GM18508 (cell line): ENCODE measurements around the gene STARD13.

Source experiments
- ATAC-seq: cut with Tn5 transposase; IDR thresholded peaks from one replicate; pipeline ENCODE4 v1.9.1; 2021; ENCODE audit warnings: moderate number of reproducible peaks; ENCODE audit not compliant: insufficient read depth, unreplicated experiment

STARD13 gene

GRCh38 chr13:33285420-33286124 is at the start of gene STARD13:
STARD13 (minus strand) TSS chr13:33285755; CDS start chr13:33285638, 117 bp downstream.
- peak; percentile 53 for ATAC-seq

DNA sequence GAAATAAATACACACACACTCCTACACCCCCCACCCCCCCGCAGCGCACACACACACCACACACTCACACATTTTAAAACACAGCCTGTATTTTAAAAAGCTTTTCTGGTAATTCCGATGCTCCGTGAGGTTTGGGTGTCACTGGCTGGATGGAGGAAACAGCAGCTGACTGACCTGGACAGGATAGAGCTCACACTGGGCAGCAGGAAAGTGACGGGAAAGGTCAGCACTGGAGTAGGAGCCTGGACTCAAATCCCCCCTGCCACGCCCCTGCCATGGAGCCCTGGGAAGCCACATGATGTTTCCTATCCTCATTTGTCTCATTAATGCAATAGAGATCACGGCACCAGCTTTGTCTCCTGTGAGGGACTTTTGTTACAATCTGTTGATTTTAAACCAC is 49.3 kb upstream of the STARD13 start:
- no peak for ATAC-seq

DNA sequence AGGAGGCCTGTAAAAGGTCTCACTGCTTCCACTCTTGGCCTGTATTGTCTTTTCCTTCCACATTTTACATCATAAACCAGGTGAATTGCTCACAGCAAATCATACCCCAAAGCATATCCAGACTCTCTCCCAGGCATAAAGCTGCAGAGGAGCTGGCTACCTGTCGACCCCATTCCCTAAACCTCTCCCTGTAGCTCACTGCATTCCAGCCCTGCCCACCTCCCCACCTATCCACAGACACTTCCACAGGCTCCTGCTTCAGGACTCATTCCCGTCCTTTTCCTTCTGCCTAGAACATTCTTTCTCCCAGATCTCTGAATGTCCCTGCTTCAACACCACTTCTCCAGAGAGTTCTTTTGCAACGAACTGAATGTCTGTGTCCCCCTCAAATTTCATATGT is 46.4 kb upstream of the STARD13 start:
- no peak for ATAC-seq

DNA sequence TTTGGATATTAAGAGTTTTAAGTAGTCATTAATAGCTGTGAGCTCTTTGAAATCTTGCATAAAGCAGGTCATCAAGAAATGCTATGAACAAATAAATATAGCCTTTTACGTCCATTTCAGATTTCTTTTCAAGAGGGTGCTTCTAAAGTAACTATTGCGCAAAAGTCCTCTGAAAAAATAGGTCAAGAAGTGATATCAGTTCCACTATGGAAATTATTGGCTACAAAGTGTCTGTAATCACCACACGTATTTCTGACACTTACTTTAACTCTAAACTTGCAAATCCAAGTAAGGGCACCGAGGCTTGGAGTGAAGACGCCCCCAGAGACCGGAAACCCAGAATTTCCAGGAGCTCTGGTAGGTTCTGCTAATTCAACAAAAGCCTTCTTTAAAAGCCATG is 44.9 kb upstream of the STARD13 start:
- ATAC-seq = no peak

GRCh38 chr13:33328701-33329100 is 43.1 kb upstream of the STARD13 start:
- no peak for ATAC-seq

DNA sequence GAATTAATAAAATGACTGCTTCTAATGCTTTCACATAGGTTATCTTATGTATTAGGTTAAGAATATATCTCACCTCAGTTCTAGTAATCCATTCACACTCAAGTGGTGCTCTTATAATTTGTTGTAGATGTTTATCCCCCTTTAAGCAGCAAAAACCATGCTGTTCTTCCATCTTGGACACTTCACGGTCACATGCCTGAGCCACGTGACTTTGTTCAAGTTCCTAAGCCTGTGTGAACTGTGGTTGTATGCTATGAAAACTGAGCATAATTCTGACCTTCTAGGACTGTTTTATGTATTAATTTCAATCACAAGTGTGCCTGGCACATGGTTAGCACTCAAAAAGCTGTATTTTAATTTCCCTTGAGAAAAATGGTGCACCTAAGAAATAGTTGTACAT is 41.2 kb upstream of the STARD13 start:
- ATAC-seq = no peak

- no peak for ATAC-seq
These were observed 40.7 kb upstream of the STARD13 start for GRCh38 chr13:33326246-33326645.

DNA sequence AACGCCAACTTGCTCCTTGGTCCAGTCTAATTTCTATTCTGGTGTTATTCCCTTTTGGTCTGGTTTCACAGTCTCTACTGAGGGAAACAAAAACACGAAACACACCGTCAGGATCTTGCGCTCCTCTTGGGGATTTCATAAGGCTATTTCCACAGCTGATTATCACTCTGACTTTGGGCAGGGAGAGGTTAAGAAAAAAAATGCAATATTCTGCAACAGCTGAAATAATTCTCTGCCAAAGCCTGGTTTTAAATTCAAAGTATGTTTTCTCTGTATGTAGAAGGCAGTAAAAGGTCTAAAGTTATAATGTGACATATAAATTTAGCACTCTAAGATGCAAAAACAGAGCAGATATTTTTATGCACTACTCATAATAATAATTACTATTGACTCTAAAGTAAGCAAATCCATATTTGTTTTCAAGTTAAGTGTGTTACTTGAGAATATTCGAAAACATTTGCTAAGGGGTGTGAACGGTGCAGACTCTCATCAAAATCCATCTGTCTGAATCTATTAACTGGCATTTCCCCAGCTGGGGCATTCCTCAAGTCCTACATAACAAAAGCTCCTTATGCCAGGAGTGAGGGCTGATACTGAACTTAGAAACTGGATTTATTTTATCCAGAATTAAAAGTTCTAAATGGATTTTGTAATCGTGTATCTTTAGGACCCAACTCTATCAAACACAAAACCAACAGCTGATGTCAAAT is 38.4 kb upstream of the STARD13 start:
- no peak for ATAC-seq

- ATAC-seq = no peak
These were observed 37.6 kb upstream of the STARD13 start for GRCh38 chr13:33322965-33323668.

GRCh38 chr13:33322543-33322809 is 36.9 kb upstream of the STARD13 start:
- no peak for ATAC-seq

- ATAC-seq = no peak
These were observed 36.4 kb upstream of the STARD13 start for GRCh38 chr13:33321686-33322542.

DNA sequence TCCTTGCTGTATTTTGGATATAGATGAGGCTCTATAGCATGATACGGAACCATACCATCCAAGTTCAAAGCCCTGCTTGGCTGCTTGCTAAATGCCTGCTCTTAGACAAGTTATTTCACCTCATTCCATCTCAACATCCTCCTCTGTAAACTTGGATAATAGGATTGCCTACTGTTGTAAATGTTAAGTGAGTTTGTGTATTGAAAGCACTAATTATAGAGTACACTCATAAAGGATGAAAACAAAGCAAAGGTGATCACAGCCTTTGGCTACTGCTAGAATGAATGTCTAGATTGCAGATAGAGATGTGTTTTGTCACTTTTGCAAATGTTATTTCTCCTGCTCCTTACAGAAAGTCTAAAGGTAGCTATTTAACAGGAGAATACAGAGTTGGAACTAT is 34.3 kb upstream of the STARD13 start:
- ATAC-seq = no peak

DNA sequence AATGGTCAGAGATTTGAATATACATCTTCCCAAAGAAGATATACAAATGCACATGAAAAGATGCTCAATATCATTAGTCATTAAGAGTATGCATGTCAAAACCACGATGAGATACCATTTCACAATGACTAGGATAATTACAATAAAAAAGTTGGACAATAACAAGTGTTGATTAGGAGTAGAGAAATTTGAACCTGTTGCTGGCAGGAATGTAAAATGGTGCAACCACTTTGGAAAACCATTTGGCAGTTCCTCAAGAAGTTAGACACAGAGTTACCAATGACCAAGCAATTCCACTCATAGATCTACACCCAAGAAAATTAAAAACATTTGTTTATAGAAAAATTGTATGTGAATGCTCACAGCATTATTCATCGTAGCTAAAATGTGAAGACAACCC is 33.2 kb upstream of the STARD13 start:
- ATAC-seq = no peak

DNA sequence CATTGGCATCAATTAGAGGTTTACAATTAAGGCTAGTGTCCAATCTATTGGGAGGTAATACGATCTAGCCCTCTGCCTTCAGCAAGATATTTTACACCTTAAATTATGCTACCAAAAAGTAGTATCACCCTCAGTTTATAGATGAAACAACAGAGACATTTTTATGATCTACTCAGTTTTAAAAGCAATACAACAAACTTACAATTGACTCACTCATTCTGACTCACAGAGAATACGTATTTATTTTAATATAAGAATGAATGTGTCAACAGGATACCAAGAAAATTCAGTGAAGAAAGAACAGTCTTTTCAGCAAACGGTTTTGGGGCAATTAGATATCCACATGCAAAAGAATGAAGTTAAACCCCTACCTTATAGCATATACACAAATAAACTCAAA is 32.5 kb upstream of the STARD13 start:
- no peak for ATAC-seq

DNA sequence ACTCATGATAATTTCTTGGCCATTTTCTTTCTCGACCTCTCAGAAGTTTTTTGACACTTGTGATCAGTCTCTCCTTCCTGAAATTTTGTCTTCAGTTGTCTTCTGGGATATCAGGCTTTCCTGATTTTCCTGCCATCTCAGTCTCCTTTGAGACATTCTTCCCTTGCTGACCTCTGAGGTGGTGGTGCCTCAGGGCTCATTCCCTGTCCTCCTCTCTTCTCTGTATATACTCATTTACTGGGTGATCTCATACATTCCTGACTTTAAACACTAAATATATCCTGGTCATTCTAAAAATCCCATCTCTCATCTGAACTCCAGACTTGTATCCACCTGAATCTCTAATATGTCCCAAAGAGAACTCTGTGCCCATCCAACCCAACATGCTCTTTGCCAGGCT is 31.3 kb upstream of the STARD13 start:
- ATAC-seq = no peak

DNA sequence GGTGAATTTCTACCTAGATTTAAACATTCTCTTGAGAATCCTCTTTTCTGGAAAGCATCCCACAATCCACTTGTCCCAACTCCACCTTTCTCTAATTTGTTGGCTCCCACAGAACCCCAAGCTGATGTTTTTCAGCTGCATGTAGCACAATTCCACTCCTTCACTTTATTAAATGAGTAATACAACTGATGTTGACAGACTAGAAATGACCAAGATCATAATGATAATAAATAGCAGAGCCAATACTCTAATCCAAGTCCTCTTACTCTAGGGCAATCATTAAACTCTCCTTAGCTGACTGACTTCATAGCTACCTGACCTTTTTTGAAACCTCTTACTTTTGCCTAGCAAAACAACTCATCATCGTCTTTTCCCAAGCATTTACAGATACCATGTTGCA is 27.9 kb upstream of the STARD13 start:
- ATAC-seq = no peak

DNA sequence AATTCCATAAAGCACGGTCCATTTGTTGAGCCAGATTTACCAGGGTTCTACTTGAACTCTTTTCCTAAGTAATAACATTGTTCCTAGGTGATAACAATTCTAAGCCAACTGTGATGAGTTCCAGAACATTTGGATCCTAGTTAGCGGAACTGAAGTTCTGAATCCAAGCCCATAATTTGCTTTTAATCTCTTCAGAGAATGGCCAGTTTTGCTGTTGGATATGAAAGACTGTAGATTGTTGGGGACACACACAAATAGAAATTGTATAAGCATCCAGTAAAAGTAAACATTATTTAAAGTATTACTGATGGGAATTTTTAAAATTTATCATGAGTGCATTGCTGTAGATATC is 27.3 kb upstream of the STARD13 start:
- ATAC-seq = no peak

DNA sequence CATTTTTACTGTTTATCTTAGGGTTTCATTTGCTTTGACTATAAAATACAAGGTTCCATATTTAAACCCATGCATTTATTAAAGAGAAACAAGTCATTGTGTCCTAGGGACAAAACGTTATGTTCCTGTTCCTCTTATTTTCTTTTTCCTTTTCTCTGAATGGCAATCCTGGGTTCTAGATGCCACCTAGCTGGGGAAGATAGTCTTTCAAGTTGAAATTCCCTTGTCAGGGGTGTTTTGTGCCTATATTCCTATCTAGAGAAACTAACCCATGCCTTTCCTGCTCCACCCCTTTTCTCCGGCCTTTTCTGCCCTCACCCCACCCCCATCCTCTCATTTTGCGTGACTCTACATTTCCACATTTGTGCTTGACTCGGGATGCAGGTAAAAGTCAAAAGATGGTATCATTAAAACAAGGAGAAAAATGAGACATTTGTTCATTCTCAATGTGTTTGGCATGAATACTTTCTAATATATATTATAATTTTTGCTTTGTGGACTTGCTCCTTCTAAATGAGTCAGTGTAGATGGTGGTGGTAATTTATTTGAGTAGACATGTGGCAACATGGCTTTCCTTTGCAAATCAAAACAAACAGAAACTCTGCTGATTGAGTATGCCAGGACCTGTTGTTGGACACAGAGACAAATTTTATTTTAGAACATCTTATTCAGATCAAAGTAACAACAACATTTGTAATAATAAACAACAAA is 26.8 kb upstream of the STARD13 start:
- ATAC-seq = no peak

DNA sequence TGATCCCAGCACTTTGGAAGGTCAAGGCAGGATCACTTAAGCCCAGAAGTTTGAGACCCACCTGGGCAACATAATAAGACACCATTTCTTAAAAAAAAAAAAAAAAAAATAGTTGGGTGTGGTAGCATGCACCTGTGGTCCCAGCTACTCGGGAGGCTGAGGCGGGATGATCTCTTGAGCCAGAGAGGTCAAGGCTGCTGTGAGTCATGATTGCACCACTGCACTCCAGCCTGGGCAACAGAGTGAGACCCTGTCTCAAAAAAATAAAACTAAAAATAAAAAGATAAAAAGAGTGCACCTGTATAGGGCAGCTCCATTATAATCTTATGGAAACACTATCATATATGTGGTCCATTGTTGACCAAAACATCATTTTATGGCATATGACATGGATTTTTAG is 25.5 kb upstream of the STARD13 start:
- no peak for ATAC-seq
